Measurements from ENCODE around the gene ZNF362.

Gene ZNF362

DNA sequence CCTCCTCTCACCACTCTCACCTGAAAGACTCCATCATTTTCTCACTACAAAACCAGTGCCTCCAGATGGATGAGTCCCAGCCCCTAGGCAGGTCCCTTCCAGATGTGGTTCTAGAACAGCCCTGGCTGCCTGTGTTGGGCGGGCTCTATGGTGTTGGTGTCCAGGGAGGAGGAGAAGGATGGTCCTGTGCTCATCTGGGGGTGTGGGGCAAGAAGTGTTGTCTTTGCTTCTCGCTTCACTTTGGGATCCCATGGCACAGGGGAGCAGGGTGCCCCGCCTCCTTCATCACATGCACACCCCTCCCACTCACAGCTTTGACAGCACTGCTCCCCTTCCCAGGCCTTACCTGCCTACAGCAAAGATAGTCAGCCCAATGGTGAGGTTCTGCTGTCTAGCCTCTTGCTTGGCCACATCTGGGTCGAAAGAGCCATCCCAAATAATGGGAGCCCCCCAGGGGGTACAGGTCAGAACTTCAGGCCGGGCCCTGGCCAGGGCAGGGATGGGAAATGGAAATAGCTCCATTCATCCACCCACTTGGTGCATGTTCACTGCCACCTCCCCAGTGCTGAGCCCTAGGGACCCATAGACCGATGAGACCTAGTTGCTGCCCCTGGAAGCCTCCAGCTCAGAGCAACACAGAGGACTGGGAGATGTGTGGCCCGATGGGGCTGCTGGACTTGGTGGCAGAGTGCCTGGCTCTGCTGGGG, 55.6 kb downstream of the ZNF362 start:
- no peak for DNase-seq

DNA sequence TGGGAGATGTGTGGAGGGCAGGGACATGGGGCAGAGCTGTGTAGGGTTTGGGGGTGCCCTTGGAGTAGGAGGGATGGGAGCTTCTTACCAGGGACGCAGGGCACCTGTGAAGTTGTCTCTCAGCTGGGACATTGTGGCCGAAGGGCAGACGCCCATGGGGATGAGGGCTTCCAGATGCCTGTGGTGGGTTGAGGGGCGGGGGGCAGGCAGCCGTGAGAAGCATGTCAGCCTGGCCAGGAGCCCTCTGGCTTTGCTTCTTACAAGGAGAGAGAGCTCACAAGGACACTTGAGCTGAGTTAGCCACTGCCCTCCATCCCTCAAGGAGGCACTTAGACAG, 56.1 kb downstream of the ZNF362 start:
- DNase-seq: no peak

DNA sequence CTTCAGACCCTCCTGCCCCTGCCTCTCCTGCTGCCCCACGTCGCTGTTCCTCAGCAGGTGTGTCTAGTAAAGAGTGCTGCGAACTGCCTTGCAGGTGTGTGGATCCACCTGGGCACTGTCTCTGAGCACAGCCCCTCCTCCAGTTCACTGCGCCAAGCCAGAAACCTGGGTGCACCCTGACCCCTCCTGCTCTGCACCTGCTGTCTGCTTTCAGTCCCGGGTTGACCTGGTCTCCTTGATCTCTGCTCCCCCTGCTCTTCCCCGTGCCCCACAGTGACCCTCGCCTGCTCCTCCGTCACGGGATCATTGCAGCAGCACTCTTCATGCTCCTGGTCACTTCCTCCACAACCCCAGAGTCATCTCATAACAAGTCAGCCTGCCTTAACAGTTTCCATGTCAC, 58.1 kb downstream of the ZNF362 start:
- no peak for DNase-seq

DNA sequence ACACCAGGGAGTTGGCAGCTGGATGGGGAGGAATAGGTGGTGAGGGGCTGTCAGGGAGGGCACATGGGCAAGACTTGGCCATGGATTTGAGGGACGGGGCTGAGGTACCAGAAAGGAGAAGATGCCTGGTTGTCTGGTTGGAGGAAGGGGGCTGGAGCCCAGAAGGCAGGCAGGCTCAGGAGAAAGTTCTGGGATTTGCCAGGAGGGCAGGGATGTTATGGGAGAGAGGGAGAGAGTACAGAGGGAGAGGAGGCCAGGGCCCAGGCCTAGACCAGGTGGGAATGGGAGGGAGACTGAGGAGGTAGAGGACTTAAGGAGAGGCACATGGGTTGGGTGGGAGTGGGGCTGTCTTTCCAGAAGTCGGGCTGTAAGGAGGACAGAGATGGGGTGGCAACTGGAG, 60.3 kb downstream of the ZNF362 start:
- DNase-seq: no peak

GRCh38 chr1:33317354-33317753, 61.1 kb downstream of the ZNF362 start:
- DNase-seq: no peak

DNA sequence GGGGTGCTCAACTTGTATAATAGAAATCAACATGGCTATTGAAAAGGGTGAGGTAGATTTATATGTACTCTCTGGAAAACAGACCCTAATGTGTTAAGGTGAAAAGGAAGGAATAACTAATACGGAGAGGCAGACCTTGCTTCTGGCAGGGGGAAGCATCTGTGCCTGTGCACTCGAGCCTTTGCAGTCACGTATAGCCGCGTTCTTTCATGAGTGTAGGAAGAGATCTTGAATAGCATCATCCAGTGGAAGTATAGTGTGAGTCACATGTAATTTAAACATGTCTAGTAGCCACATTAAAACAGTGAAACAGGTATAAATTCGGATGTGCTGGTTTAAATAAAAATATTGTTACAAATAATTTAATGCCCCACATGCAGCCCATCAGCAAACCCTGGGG, 61.7 kb downstream of the ZNF362 start:
- no peak for DNase-seq

- no peak for DNase-seq
Measured at GRCh38 chr1:33319186-33319948, 63.1 kb downstream of the ZNF362 start.

DNA sequence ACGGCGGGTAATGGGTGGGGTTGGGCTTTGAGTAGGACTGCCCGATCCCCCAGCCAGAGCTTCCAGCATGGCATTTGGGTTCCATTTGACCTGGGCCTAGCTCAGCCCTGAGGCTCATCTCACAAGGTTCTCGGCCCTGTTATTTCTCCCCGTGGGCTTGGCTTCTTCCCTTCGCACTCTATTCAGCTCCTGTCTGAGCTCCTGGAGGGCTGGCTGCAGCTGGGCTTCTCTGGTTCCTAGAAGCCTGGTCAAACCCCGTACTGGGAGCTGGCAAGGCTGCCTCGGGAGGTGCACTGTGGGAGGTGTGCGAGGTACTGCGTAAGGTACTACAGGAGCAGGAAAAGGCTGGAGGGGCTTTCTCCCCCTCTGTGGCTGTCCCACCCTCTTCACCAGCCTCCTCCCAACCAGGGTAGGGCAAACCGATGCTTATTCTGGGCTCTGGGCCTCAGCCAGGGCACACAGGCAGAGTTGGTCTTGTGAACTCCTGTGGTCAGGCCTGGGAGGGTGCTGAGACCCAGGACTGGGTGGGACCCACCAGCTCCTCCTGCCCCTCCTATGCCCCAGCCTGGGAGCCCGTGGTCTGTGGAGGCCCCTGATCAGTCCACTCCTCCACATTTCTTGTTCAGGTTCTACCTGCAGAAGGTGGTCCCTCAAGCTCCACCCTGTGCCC, 63.8 kb downstream of the ZNF362 start:
- DNase-seq: no peak

DNA sequence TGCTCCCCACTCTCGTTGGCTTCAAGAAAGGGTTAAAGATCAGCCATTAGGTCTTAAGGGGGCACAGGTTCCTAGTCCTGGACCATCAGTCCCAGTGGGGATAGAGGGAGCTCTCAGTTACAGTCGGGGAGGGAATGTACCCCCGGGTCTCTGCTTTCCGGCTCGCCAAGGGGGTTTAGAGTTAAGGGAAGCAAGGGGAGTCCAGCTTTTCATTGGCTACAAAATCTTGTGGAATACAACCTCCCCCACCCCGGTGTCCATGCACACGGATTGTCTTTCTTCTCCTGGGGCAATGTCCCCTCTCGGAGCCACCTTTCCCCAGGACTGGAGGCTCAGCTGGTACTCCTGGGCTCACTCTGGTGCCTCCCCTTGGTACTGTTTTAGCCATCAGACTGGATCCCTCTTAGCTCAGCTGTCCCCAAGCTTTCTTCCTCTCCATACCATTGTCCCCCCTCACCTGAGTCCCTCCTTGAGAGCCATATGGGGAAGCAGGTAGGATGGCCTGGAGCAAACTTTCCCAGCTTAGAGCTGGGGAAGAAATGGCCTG, 64.4 kb downstream of the ZNF362 start, which contains the start of gene A3GALT2:
Gene A3GALT2 (minus strand): TSS at position 480 of the 547 bp plus-strand sequence. CDS start 0 bp downstream, at position 480.
- no peak for DNase-seq

DNA sequence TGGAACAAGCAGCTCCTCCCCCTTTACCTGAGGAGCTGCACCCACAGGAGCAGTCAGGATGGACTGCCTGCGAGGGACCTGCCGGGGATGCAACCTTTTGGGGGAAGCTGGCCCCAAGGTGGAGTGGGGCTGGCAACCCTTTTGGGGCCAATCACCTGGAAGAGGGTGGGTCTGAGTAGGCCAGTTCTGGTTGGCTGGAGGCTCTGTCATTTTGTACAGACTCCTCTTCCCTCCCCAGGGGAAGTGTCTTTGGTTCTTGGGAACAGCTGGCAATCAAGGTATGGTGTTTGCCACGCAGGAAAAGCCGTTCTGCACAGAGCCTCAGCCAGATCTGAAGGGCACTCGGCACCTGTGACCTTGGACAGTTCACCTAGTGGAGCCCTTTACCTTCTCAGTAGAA, 64.9 kb downstream of the ZNF362 start:
- DNase-seq: no peak

DNA sequence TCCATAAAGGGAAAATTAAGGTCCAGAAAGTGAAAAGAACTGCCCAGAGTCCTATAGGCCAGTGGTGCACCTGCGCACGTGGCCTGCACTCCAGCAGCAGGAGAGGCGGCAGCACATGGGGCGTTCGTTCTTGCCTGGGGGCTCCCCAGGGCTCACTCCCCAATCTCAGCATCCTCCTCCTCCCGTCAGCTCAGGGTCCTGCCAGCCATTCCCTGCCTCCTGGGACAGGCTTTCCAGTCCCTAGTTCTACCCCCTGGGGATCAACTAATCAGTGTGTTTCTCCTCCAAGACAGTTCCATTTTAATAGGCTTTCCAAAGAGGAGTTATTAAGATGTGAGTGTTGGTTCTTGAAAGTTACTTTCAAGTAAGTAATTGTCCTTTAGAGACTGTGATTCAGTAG, 65.8 kb downstream of the ZNF362 start:
- DNase-seq: no peak

DNA sequence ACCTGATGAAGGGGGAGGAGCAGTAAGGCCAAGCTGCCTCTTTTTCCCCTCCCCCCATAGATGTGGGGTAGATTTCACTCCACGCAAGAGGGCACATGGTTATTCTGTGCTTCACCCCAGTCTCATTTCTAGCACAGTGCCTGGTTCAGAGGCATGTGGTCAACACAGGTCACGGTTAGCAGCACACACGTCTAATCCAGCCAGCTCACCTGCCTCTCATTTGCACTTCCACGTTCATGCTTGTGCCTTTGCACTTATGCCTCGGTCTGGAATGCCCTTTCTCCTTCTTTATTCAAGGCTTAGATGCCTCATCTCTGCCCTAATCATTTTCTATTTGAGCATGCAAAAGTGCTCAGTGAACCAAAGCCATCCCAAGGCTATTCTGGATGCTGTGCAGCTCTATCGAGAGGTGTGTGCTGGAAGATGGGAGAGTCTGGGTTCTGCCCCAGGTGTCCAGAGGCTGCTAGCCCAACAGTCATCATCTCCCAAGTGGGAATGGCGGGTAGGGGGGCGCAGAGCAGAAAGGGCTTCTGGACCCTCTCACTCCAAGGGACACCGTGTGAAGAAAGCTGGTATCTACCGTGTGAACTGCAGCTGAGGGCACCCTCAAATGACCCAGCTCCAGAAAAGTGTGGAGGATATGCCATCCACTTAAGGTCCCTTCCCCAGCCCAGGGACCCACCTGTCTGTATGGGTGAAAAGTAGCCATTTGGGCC, 66.7 kb downstream of the ZNF362 start:
- no peak for DNase-seq

DNA sequence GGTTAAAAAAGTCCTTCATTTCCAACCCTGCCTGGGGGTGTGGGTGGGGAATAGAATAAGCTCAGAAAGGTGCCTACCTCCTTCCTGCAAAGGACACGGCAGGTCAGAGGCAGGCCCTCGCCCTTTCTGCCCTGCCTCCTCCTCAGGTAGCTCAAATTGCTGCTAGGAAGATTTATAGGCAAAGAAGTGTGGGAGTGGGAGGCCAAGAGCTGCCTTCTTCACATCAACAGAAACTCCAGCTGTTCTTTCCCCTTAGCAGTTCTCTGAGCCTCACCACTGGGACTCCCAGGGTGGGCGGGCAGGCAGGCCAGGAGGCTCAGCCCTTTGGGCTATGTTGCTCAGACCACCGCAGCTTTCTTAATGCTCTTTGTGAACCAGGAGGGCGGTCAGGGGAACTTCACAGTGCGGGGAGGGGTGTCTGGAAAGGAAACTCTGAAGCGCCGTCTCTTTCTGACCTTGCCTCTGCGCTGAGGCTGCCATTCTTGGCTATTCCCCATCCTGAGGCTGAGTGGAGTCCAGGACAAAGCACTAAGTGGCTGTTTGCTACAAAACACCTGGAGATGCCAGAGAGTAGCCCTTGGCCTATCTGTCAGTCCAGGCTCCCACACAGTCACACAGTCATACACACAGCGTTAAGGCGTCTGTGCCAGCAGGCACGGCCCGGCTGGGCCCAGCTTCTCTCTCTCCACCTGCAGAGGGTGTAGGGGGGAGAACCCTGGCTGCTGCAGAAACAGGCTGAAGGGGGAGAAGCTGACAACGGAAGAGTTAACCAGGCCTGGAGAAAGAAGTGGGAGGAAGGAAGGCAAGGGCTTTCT, 67.6 kb downstream of the ZNF362 start:
- DNase-seq: no peak

DNA sequence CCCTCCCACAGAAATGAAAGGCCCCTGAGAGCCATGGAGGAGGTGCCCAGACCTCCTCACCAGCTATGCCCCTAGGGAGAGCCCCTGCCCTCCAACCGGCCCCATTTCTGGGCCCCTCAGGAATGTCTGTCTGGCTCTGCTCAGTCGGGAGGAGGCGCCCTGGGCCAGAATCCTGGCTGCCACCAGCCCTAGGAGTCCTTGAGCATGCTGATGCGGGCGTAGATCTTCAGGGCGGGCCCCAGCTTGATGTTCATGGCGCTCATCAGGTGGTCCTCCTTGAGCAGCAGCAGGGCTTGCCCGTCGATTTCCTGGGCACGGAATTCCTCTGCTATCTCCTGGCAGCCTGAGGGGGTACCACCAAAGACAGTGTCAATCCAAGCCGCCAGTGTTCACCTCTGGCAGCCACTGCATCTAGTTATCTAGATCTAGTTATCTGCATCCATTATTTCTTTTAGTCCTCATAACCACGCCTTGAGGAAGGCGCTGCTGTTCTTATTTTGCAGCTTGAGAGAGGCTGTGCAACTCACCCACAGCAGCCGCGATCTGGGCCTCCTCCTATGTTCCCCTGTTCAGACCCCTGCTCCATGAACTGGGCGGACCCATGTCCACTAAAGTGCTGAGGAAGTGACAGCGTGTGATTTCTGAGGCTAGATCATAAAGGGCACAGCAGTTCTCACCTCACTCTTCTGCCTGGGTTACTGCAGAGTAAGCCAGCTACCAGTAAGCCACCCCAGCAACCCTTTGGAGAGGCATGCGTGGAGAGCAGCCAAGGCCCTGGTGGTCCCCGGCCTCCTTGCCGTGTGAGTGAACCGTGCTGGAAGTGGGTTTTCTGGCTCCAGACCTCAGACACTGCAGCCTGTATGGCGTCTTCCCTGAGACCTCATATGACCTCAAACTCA, 68.6 kb downstream of the ZNF362 start:
- DNase-seq: no peak

- DNase-seq: no peak
Measured at GRCh38 chr1:33326785-33327184, 70.5 kb downstream of the ZNF362 start.

- no peak for DNase-seq
Measured at GRCh38 chr1:33327587-33328325, 71.5 kb downstream of the ZNF362 start.

GRCh38 chr1:33328817-33329216, 72.5 kb downstream of the ZNF362 start:
- no peak for DNase-seq

GRCh38 chr1:33329600-33330305, 73.5 kb downstream of the ZNF362 start:
- DNase-seq: no peak

- no peak for DNase-seq
Measured at GRCh38 chr1:33330361-33330890, 74.1 kb downstream of the ZNF362 start.
